HG03039 (cell line): ENCODE results near the gene ATOX1.

ENCODE experiments used
- ATAC-seq: cut with Tn5 transposase; IDR thresholded peaks from one replicate; pipeline ENCODE4 v1.9.1; 2021; ENCODE audit warnings: mild to moderate bottlenecking, moderate library complexity; ENCODE audit not compliant: unreplicated experiment

ATOX1 gene

GRCh38 chr5:151770383-151771258 lies 12.2 kb upstream of the ATOX1 start:
- ATAC-seq = peak; percentile 20

GRCh38 chr5:151766975-151767374 lies 8.5 kb upstream of the ATOX1 start:
- no peak for ATAC-seq

DNA sequence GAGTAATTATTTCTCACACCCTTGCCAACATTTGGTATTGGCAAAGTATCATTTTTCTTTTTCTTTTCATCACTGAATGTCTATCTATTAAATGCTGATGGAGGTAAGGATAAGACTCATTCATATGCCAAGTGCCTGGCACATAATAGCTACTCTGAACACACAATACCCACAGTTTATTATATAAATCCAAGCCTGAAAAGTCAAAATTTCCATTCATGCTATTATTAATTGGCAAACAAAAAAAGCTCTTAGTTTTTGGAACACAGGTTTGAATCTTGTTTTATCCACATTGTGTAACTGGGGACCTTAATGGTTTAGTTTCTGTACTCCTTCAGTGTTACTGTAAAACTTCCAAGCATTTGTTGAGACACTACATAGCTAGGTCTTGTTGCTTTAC lies 6.4 kb upstream of the ATOX1 start:
- ATAC-seq = no peak

DNA sequence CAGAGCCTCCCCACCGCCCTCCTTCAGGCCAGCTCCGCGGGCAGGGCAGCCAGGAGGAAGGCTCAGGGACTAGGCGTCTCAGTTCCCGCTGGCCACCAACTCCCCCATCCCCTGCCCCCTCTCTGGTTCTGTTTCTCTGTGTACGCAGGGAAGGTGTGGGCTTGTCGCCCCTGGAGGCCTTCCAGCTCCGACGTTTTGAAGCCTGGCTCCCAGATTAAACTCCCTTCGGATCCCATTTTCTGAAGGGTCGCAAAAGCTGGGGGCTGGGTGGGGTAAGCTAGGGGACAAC lies 346 bp downstream of the ATOX1 start:
- ATAC-seq = peak; percentile 7

GRCh38 chr5:151757233-151758140 lies 944 bp downstream of the ATOX1 start:
- ATAC-seq = no peak

DNA sequence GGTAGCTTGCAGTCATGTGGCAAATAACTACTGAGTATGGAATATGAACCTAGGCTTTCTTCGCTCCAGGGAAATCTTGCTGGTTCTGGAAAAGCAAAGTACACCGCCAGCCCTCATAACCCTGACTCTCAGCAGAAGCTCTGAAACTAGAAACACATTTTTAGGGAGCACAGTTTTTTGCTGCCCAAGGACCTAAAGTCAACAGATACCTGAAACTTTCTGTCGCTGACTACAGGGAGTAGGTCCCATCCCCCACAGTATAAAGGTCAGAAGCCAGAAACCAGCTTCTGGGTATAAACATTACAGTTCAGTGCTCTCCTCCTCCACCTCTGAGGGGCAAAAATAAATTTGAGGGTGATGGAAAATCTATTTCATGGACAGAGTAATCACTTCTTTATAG lies 3.0 kb downstream of the ATOX1 start:
- no peak for ATAC-seq

- ATAC-seq = no peak
Observed at GRCh38 chr5:151751593-151751992, 6.8 kb downstream of the ATOX1 start.

DNA sequence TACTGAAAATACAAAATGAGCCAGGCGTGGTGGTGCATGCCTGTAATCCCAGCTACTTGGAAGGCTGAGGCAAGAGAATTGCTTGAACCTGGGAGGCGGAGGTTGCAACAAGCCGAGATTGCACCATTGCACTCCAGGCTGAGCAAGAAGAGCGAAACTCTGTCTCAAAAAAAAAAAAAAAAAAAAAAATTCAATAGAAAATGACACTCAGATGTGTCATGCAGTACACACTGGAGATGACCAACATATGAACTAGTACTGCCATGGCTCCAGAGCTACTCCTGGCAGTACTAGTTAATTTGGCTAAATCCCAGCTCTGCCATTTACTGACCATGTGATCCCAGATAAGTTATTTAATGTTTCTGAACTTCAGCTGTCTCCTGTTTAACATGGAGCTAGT lies 7.3 kb downstream of the ATOX1 start:
- no peak for ATAC-seq

DNA sequence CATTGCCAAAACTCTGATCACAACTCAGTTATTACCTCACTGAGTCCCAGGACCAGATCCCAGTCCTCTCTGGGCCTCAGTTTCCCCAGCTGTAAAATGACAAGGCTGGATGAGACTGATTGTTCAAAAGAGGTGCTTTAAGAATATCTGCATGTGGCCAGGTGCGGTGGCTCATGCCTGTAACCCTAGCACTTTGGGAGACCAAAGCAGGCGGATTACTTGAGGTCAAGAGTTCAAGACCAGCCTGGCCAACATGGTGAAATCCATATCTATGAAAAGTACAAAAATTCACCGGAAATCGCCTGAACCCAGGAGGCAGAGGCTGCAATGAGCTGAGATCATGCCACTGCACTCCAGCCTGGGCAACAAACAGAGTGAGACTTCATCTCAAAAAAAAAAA lies 8.3 kb downstream of the ATOX1 start:
- ATAC-seq = no peak

GRCh38 chr5:151745071-151745705 lies 13.2 kb downstream of the ATOX1 start:
- peak; percentile 37 for ATAC-seq

- no peak for ATAC-seq
Observed at GRCh38 chr5:151743530-151743929, 14.9 kb downstream of the ATOX1 start.

- no peak for ATAC-seq
Observed at GRCh38 chr5:151742870-151743294, 15.5 kb downstream of the ATOX1 start.

GRCh38 chr5:151741678-151742423 lies 16.6 kb downstream of the ATOX1 start:
- ATAC-seq = no peak

DNA sequence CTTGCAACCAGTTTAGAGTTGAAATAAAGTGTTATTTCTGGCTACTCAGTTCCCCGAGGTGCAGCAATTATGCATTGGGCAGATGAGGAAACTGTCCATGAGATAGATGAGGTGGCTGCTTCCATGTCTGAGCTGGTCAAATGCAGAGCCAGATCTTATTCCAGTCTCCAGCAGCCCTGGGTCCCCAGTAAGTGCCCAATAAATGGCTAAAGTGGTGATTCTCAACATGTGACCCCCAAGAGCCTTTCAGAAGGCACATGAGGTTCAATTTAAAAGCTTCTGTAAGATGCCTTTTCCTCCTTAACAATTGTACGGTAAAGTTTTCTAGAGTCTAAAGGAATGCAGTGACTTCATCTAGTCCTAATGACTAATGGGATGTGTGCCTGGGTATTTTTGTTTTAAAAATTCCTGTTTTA lies 17.5 kb downstream of the ATOX1 start:
- peak; percentile 4 for ATAC-seq

DNA sequence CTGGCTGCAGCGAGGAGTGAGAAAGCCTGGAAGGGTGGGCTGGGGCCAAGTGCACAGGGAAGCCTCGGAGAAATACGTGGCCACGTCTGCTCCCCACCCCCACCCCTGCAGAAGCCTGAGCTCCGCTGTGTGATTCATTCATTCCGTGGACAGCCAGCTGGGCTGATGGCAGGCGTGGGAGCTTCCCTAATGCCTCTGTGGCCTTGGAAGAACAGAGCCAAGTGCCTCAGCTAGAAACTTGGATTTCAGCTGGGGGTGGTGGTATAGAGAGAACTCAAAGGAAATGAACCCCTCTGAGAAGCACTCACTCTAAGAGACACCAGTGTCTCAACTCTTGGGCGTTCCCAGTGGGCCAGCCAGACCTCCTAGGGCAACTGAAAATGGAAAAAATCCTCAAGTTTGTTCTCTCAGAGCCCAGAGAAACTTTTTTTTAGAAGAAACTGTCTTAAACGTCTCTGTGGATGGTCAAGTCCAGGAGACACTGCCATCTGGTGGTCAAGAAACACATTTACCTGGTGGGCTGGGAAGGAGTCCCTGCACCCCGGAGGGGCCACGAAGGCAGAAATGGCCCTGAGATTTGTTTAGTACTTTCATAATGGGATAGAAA lies 18.0 kb downstream of the ATOX1 start:
- peak; percentile 50 for ATAC-seq

- no peak for ATAC-seq
Observed at GRCh38 chr5:151739939-151740335, 18.5 kb downstream of the ATOX1 start.

DNA sequence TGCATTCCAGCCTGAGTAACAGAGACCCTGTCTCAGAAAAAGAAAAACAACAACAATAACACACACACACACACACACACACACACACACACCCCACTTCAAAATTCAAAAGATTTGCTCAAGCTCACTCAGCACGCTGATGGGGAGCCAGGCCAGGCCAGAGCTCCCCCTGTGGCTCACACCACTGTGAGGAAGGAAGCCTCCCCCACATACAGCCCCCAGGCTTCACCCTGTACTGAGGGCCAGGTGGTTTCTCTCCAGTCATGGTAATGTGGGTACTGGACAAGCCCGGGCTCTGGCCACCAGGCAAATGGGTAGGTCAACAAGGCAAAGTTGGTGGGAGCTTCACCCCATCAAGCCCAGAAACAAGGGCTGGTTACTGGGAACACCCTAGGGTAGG lies 19.0 kb downstream of the ATOX1 start:
- ATAC-seq = no peak

GRCh38 chr5:151738125-151738848 lies 20.1 kb downstream of the ATOX1 start:
- ATAC-seq = no peak

- no peak for ATAC-seq
Observed at GRCh38 chr5:151737431-151737830, 21.0 kb downstream of the ATOX1 start.

- ATAC-seq = no peak
Observed at GRCh38 chr5:151735646-151736045, 22.8 kb downstream of the ATOX1 start.
